ENCODE data around the gene SMIM43. TPM values are rescaled to one million over a fixed set of nuclear protein-coding genes. Genes with fewer than 3 reads are reported as not detected.

The SMIM43 gene
- total RNA-seq, 1 donor from 2014 or later = not detected

- H3K36me3 Mint-ChIP-seq (ENCODE audit: low read depth) = no peaks in the 10 kb centered on the region
- peaks cover 4% of the 10 kb centered on the region for H3K27me3 Mint-ChIP-seq (ENCODE audit: low read depth)
- no peak for DNase-seq (ENCODE audit: low spot score)
- H3K4me3 Mint-ChIP-seq (ENCODE audit: low read depth) = no peak overlapping the region
- no peaks in the 10 kb centered on the region for H3K9me3 Mint-ChIP-seq
- H3K4me1 Mint-ChIP-seq (ENCODE audit: low read depth) = peaks cover 30% of the 10 kb centered on the region
- intact Hi-C loops (cut with micrococcal nuclease) = no loop called here
- H3K27ac Mint-ChIP-seq = no peak overlapping the region
Observed at GRCh38 chr4:121791481-121791880, 26.5 kb upstream of the SMIM43 start.

DNA sequence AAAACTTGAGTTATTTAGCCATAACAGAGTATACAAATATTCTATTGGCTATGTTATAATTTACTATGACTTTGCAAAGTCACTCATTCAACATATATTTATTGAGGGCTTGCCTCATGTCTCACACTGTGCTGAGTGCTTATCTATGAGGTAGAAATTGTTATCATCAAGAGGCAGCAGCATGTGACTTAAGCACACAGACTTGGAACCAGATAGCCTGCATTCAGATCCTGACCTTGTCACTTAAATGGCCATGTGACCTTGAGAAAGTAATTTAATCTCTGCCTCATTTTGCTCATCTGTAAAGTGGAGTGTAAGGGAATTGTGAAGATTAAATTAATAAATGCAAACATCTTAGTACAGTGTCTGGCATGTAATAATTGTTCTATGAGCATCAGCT, 26.0 kb upstream of the SMIM43 start:
- Mint-ChIP-seq H3K4me1 (ENCODE audit: low read depth) (peaks cover 26% of the 10 kb centered on the region), H3K27me3 (ENCODE audit: low read depth) (peaks cover 4% of the 10 kb centered on the region), H3K36me3 (ENCODE audit: low read depth) (no peaks in the 10 kb centered on the region), H3K27ac (no peak overlapping the region), H3K9me3 (no peaks in the 10 kb centered on the region), H3K4me3 (ENCODE audit: low read depth) (no peak overlapping the region)
- DNase-seq (ENCODE audit: low spot score) = no peak
- intact Hi-C loops (cut with micrococcal nuclease) = no loop called here

GRCh38 chr4:121789960-121790829, 25.2 kb upstream of the SMIM43 start:
- Mint-ChIP-seq H3K27me3 (ENCODE audit: low read depth) (peaks cover 8% of the 10 kb centered on the region), H3K27ac (no peak overlapping the region), H3K9me3 (no peaks in the 10 kb centered on the region), H3K36me3 (ENCODE audit: low read depth) (no peaks in the 10 kb centered on the region), H3K4me1 (ENCODE audit: low read depth) (peaks cover 22% of the 10 kb centered on the region), H3K4me3 (ENCODE audit: low read depth) (no peak overlapping the region)
- DNase-seq (ENCODE audit: low spot score) = no peak
- intact Hi-C loops (cut with micrococcal nuclease) = no loop called here

- no peak overlapping the region for H3K27ac Mint-ChIP-seq
- no peaks in the 10 kb centered on the region for H3K9me3 Mint-ChIP-seq
- H3K4me3 Mint-ChIP-seq (ENCODE audit: low read depth) = no peak overlapping the region
- peaks cover 18% of the 10 kb centered on the region for H3K4me1 Mint-ChIP-seq (ENCODE audit: low read depth)
- DNase-seq (ENCODE audit: low spot score) = no peak
- H3K27me3 Mint-ChIP-seq (ENCODE audit: low read depth) = peaks cover 12% of the 10 kb centered on the region
- intact Hi-C loops (cut with micrococcal nuclease) = no loop called here
- H3K36me3 Mint-ChIP-seq (ENCODE audit: low read depth) = no peaks in the 10 kb centered on the region
Observed at GRCh38 chr4:121789455-121789854, 24.5 kb upstream of the SMIM43 start.

GRCh38 chr4:121788896-121789295, 23.9 kb upstream of the SMIM43 start:
- no peak overlapping the region for H3K27ac Mint-ChIP-seq
- H3K4me3 Mint-ChIP-seq (ENCODE audit: low read depth) = no peak overlapping the region
- no peaks in the 10 kb centered on the region for H3K36me3 Mint-ChIP-seq (ENCODE audit: low read depth)
- intact Hi-C loops (cut with micrococcal nuclease) = no loop called here
- no peak for DNase-seq (ENCODE audit: low spot score)
- H3K4me1 Mint-ChIP-seq (ENCODE audit: low read depth) = peaks cover 18% of the 10 kb centered on the region
- H3K9me3 Mint-ChIP-seq = no peaks in the 10 kb centered on the region
- H3K27me3 Mint-ChIP-seq (ENCODE audit: low read depth) = peaks cover 16% of the 10 kb centered on the region

DNA sequence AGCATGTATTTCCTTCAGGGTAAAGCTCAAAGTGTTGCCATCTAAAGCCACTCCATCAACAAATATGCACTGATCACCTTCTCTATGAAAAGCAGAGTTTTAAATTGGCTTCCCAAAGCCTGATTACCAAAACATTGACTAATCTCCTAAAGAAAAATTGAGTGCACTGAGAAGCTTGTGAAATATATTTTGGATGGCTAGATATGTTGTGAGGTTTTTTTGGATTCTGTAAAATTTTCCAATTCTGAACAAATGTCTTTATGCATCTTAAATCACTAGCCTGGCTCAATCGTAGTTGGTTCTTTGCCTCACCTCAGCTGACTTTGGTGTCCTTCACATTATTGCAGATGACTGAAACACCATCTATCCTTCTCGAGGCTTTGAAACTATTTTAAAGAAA, 21.3 kb upstream of the SMIM43 start:
- peaks cover 28% of the 10 kb centered on the region for H3K27me3 Mint-ChIP-seq (ENCODE audit: low read depth)
- no peak for DNase-seq (ENCODE audit: low spot score)
- peaks cover 18% of the 10 kb centered on the region for H3K4me1 Mint-ChIP-seq (ENCODE audit: low read depth)
- intact Hi-C loops (cut with micrococcal nuclease) = no loop called here
- H3K27ac Mint-ChIP-seq = no peak overlapping the region
- H3K36me3 Mint-ChIP-seq (ENCODE audit: low read depth) = no peaks in the 10 kb centered on the region
- no peak overlapping the region for H3K4me3 Mint-ChIP-seq (ENCODE audit: low read depth)
- no peaks in the 10 kb centered on the region for H3K9me3 Mint-ChIP-seq

DNA sequence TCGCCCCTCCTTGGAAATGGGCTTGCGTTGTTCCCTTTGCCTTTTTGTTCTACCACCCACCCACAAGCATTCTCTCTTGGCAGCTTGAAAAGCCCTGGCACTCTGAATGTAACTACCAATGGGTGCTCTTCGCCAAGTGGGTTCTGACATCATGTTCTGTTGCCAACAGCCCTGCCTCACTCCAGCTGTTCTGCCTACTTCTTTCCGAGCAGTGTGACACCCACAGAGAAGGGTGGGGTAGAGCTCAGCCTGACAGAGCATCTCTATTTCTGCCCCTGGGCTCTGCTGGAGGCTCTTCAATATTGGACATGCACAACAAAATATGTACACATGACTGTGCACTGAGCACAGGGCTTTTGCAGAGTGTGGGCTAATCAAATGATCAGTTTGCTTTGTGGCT, 20.5 kb upstream of the SMIM43 start:
- H3K27ac Mint-ChIP-seq = no peak overlapping the region
- no peaks in the 10 kb centered on the region for H3K36me3 Mint-ChIP-seq (ENCODE audit: low read depth)
- peaks cover 31% of the 10 kb centered on the region for H3K27me3 Mint-ChIP-seq (ENCODE audit: low read depth)
- intact Hi-C loops (cut with micrococcal nuclease) = no loop called here
- DNase-seq (ENCODE audit: low spot score) = no peak
- no peak overlapping the region for H3K4me3 Mint-ChIP-seq (ENCODE audit: low read depth)
- peaks cover 17% of the 10 kb centered on the region for H3K4me1 Mint-ChIP-seq (ENCODE audit: low read depth)
- no peaks in the 10 kb centered on the region for H3K9me3 Mint-ChIP-seq

DNA sequence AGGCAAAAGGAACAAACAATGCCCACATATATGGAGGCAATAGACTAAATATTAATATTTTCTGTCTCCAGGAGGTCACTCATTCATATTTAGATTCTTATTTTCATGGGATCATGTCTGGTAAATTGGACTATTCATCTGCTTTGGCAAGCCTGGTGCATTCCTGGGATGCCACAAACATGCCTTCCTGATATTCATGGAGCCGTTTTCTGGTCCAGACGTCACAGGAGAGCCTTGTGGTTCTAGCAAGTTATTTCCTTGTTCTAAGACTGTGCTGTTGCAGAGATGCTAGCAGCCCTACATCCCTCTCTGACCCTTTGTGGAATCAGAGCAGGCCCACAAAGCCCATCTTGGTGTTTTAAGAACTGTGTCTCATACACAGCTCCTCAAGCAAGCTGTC, 20.0 kb upstream of the SMIM43 start:
- intact Hi-C loops (cut with micrococcal nuclease) = no loop called here
- no peaks in the 10 kb centered on the region for H3K9me3 Mint-ChIP-seq
- no peaks in the 10 kb centered on the region for H3K36me3 Mint-ChIP-seq (ENCODE audit: low read depth)
- H3K27me3 Mint-ChIP-seq (ENCODE audit: low read depth) = peaks cover 32% of the 10 kb centered on the region
- DNase-seq (ENCODE audit: low spot score) = no peak
- H3K4me3 Mint-ChIP-seq (ENCODE audit: low read depth) = no peak overlapping the region
- peaks cover 14% of the 10 kb centered on the region for H3K4me1 Mint-ChIP-seq (ENCODE audit: low read depth)
- H3K27ac Mint-ChIP-seq = no peak overlapping the region

DNA sequence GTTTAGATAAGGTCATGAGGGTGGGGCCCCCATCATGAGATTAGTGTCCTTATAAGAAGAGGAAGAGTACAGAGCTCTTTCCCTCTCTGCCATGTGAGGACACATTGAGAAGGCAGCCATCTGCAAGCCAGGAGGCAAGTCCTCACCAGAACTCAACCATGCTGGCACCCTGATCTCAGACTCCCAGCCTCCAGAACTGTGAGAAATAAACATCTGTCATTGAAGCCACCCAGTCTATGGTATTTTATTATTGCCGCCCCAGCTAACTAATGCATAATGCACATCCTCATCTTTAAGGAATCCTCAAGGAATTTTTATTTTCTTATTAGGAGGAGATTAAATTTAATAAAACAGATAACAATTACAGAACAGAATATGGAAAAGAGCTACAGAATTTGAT, 19.4 kb upstream of the SMIM43 start:
- Mint-ChIP-seq H3K36me3 (ENCODE audit: low read depth) (no peaks in the 10 kb centered on the region), H3K9me3 (no peaks in the 10 kb centered on the region), H3K4me1 (ENCODE audit: low read depth) (peaks cover 11% of the 10 kb centered on the region), H3K27me3 (ENCODE audit: low read depth) (peaks cover 35% of the 10 kb centered on the region), H3K27ac (no peak overlapping the region), H3K4me3 (ENCODE audit: low read depth) (no peak overlapping the region)
- intact Hi-C loops (cut with micrococcal nuclease) = no loop called here
- DNase-seq (ENCODE audit: low spot score) = no peak

DNA sequence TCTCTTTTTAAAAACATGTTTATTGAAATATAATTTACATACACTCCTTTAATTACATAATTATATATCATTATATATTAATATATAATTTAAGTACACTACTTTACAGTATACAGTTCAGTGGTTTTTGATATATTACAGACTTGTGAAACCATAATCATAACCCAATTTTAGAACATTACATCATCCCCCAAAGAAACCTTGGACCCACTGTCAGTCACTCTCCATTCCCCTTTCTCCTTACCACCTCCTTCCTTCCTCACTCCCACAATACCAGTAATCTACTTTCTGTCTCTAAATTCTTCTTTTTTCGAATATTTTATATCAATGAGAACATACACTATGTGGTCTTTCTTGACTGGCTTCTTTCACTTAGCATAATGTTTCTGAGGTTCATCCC, 18.2 kb upstream of the SMIM43 start:
- intact Hi-C loops (cut with micrococcal nuclease) = no loop called here
- Mint-ChIP-seq H3K27ac (no peak overlapping the region), H3K36me3 (ENCODE audit: low read depth) (no peaks in the 10 kb centered on the region), H3K4me1 (ENCODE audit: low read depth) (peaks cover 2% of the 10 kb centered on the region), H3K4me3 (ENCODE audit: low read depth) (no peak overlapping the region), H3K27me3 (ENCODE audit: low read depth) (peaks cover 37% of the 10 kb centered on the region), H3K9me3 (no peaks in the 10 kb centered on the region)
- DNase-seq (ENCODE audit: low spot score) = no peak

DNA sequence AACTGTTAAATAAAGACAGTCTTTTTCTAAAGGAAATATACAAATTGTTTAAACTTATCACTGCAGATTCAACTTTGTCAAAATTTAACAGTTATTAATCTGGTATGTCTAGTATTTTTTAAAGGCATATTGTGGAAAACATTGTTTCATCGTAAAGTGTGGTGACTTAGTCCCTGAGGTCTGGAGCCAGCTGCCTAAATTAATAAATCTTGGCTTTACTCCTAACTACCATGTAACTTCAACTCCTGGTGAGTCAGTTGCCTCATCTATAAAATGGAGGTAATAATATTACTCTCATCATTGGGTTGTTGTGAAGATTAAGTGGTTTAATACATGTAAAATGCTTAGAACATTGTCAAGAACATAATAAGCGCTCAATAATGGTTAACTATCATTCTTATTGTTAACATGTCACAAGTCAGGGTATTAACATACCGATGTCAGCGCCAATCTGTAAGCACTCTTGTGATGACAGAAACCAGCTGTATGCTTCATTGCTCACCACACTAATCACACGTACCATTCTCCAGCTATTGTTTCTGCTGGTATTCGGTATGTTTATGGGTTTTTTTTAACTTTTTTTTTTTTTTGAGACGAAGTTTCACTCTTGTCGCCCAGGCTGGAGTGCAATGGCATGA, 14.1 kb upstream of the SMIM43 start:
- Mint-ChIP-seq H3K27me3 (ENCODE audit: low read depth) (peaks cover 43% of the 10 kb centered on the region), H3K9me3 (no peaks in the 10 kb centered on the region), H3K4me3 (ENCODE audit: low read depth) (no peak overlapping the region), H3K36me3 (ENCODE audit: low read depth) (no peaks in the 10 kb centered on the region), H3K27ac (no peak overlapping the region), H3K4me1 (ENCODE audit: low read depth) (no peaks in the 10 kb centered on the region)
- no peak for DNase-seq (ENCODE audit: low spot score)
- intact Hi-C loops (cut with micrococcal nuclease) = no loop called here

DNA sequence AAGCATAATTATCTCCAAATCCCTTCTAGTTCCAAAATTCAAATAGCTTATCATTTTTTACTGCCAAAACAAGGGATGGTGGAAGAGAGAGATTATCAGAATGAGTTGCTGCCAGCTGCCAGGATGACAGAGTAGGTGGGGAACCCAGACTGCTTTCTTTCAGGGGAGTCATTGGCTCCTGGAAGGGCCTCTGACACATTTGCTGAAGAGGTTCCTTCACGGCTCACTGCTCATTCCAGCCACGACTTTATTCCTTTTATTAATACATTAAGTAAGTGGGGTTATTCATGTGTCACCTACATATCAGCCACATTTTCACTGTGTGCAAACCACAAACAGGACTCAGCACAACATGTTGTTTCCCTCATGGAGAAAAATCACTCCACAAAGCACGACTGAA, 12.7 kb upstream of the SMIM43 start:
- H3K36me3 Mint-ChIP-seq (ENCODE audit: low read depth) = no peaks in the 10 kb centered on the region
- intact Hi-C loops (cut with micrococcal nuclease) = no loop called here
- H3K9me3 Mint-ChIP-seq = no peaks in the 10 kb centered on the region
- H3K4me3 Mint-ChIP-seq (ENCODE audit: low read depth) = no peak overlapping the region
- H3K27me3 Mint-ChIP-seq (ENCODE audit: low read depth) = peaks cover 37% of the 10 kb centered on the region
- no peaks in the 10 kb centered on the region for H3K4me1 Mint-ChIP-seq (ENCODE audit: low read depth)
- no peak for DNase-seq (ENCODE audit: low spot score)
- H3K27ac Mint-ChIP-seq = no peak overlapping the region

- no peaks in the 10 kb centered on the region for H3K36me3 Mint-ChIP-seq (ENCODE audit: low read depth)
- H3K27ac Mint-ChIP-seq = no peak overlapping the region
- no peaks in the 10 kb centered on the region for H3K4me1 Mint-ChIP-seq (ENCODE audit: low read depth)
- intact Hi-C loops (cut with micrococcal nuclease) = no loop called here
- DNase-seq (ENCODE audit: low spot score) = no peak
- peaks cover 42% of the 10 kb centered on the region for H3K27me3 Mint-ChIP-seq (ENCODE audit: low read depth)
- no peaks in the 10 kb centered on the region for H3K9me3 Mint-ChIP-seq
- H3K4me3 Mint-ChIP-seq (ENCODE audit: low read depth) = no peak overlapping the region
Observed at GRCh38 chr4:121776610-121777401, 11.8 kb upstream of the SMIM43 start.
